ENCODE results near the gene TMEM52B. TPM values are rescaled to one million over a fixed set of nuclear protein-coding genes. Genes with fewer than 3 reads are reported as not detected.
A peak's percentile ranks its signal among the peaks of the same experiment; 100 is the strongest.

The TMEM52B gene
- total and polyA plus RNA-seq, 4 donors: 0.83 to 2.3 (median 1.8) TPM

DNA sequence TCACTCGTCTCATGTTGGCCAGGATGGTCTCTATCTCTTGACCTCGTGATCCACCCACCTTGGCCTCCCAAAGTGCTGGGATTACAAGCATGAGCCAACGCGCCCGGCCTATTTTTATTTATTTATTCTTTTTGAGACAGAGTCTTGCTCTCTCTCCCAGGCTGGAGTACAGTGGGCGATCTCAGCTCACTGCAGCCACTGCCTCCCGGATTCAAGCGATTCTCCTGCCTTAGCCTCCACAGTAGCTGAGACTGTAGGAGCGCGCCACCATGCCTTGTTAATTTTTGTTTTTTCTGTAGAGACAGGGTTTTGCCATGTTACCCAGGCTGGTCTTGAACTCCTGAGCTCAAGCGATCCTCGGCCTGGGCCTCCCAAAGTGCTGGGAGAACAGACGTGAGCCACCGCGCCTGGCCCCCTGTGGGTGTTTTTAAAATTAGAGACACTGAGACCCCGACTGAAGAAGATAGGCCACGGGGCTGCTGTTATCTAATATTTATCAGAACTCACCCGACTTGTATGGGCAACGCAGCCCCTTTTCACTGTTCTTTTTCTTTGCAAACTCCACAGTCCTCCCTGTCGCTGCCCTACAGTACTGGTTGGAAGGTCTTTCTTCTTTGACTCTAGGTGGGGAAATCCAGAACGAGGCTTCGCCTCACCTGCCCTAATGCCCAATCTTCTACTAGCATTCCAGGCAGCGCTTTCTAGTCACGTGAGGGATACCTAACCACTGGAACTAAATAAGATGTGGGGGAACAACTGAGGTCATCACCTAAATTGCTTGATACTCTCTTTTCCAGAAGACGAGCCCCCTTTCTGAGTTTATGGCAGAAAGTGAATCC is 32.5 kb downstream of the TMEM52B start:
- ATAC-seq (ENCODE audit: insufficient read depth, low FRiP score) (no peak), DNase-seq (no peak)
- 94 to 95% methylated on average over 25 of the region's 25 CpGs for WGBS, 2 donors
- peaks cover 0 to 16% (median 8%) of the 10 kb centered on the region in 5 donors for H3K4me1 ChIP-seq (ENCODE audit: control insufficient read depth in 5 of 5, insufficient read depth in 5 of 5, low read length in 5 of 5)
- H3K9me3 ChIP-seq (ENCODE audit: control insufficient read depth in 4 of 4, insufficient read depth in 3 of 4, low read length in 3 of 4): no peaks in the 10 kb centered on the region
- peak overlapping the region in 1 of 2 donors; percentile 39 for H3K27ac ChIP-seq (ENCODE audit: low read depth in 1 of 2, low read length in 1 of 2)
- H3K27me3 ChIP-seq (ENCODE audit: control insufficient read depth in 3 of 3, insufficient read depth in 3 of 3, low read length in 2 of 3): no peaks in the 10 kb centered on the region
- H3K36me3 ChIP-seq (ENCODE audit: control insufficient read depth in 4 of 4, insufficient read depth in 4 of 4, low read length in 4 of 4): no peaks in the 10 kb centered on the region
- TF ChIP-seq, protein P1, sequence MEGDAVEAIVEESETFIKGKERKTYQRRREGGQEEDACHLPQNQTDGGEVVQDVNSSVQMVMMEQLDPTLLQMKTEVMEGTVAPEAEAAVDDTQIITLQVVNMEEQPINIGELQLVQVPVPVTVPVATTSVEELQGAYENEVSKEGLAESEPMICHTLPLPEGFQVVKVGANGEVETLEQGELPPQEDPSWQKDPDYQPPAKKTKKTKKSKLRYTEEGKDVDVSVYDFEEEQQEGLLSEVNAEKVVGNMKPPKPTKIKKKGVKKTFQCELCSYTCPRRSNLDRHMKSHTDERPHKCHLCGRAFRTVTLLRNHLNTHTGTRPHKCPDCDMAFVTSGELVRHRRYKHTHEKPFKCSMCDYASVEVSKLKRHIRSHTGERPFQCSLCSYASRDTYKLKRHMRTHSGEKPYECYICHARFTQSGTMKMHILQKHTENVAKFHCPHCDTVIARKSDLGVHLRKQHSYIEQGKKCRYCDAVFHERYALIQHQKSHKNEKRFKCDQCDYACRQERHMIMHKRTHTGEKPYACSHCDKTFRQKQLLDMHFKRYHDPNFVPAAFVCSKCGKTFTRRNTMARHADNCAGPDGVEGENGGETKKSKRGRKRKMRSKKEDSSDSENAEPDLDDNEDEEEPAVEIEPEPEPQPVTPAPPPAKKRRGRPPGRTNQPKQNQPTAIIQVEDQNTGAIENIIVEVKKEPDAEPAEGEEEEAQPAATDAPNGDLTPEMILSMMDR (IDR thresholded peaks at IDR 0.05; ENCODE audit: control extremely low read depth, extremely low read depth): no peak
- no peak overlapping the region for H3K9ac ChIP-seq (ENCODE audit: insufficient read depth in 1 of 2, low read length in 2 of 2)
- no peak overlapping the region for H3K4me3 ChIP-seq

DNA sequence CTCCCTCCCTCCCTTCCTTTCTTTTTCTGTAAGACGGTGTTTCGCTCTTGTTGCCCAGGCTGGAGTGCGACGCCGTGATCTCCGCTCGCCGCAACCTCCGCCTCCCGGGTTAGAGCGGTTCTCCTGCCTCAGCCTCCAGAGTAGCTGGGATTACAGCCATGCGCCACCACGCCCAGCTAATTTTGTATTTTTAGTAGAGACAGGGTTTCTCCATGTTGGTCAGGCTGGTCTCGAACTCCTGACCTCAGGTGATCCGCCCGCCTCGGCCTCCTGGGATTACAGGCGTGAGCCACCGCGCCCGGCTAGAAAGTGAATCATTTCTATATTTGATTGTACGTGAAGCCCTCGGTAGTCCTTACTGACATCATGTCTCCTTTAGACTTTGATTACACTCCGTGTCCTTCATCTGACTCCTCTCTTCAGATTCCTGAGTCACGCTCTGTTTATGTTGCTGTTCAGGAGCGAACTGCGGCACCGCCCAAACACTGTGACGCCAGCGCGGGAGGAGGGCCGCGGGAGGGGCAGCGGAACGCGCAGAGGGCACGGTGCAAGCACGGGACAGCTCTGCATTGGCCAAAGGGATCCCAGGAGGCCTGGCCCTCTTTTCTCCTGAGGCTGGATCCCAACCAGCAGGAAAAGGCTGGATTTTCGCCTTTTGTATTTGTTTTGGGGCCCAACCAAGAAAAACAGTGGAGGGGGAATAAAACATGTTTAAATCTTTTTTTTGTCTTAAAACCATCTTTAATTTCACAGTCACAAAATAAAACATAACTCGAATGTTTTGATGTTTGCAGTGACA is 33.3 kb downstream of the TMEM52B start:
- ATAC-seq (ENCODE audit: insufficient read depth, low FRiP score) (peak; percentile 93), DNase-seq (peak; percentile 98)
- no peak overlapping the region for H3K4me3 ChIP-seq
- no peaks in the 10 kb centered on the region for H3K36me3 ChIP-seq (ENCODE audit: control insufficient read depth in 4 of 4, insufficient read depth in 4 of 4, low read length in 4 of 4)
- peak overlapping the region; percentile 80 to 93 for H3K9ac ChIP-seq (ENCODE audit: insufficient read depth in 1 of 2, low read length in 2 of 2)
- WGBS, 2 donors: 32 to 38% methylated on average over 40 of the region's 40 CpGs
- peaks cover 0 to 16% (median 8%) of the 10 kb centered on the region in 5 donors for H3K4me1 ChIP-seq (ENCODE audit: control insufficient read depth in 5 of 5, insufficient read depth in 5 of 5, low read length in 5 of 5)
- no peaks in the 10 kb centered on the region for H3K27me3 ChIP-seq (ENCODE audit: control insufficient read depth in 3 of 3, insufficient read depth in 3 of 3, low read length in 2 of 3)
- H3K9me3 ChIP-seq (ENCODE audit: control insufficient read depth in 4 of 4, insufficient read depth in 3 of 4, low read length in 3 of 4): no peaks in the 10 kb centered on the region
- TF ChIP-seq, protein P1 (IDR thresholded peaks at IDR 0.05; ENCODE audit: control extremely low read depth, extremely low read depth): no peak
- H3K27ac ChIP-seq (ENCODE audit: low read depth in 1 of 2, low read length in 1 of 2): peak overlapping the region; percentile 99 to 100

DNA sequence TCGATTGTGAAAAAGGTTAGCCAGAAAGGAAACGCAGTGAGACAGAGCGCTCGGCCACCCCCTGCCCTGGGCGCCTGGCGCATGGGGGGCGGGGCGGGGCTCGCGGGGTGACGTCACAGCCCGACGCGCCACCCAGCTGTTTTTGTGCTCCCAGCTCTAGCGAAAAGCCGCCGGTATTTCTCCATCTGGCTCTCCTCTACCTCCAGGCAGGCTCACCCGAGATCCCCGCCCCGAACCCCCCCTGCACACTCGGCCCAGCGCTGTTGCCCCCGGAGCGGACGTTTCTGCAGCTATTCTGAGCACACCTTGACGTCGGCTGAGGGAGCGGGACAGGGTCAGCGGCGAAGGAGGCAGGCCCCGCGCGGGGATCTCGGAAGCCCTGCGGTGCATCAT is 33.9 kb downstream of the TMEM52B start, which contains the start of gene GABARAPL1:
Gene GABARAPL1 (plus strand): TSS at position 139 of the 393 bp plus-strand sequence. CDS start 253 bp downstream, at position 392.
- DNase-seq (peak in 2 of 3 donors; percentile 91), ATAC-seq (ENCODE audit: insufficient read depth, low FRiP score) (peak; percentile 74)
- peaks cover 0 to 4% (median 0%) of the 10 kb centered on the region in 4 donors for H3K36me3 ChIP-seq (ENCODE audit: control insufficient read depth in 4 of 4, insufficient read depth in 4 of 4, low read length in 4 of 4)
- 0% methylated on average over 35 of the region's 35 CpGs for WGBS, 2 donors
- TF ChIP-seq, protein P1 (IDR thresholded peaks at IDR 0.05; ENCODE audit: control extremely low read depth, extremely low read depth): no peak
- H3K4me3 ChIP-seq: peak within 1 kb of the TSS; percentile 88
- H3K27me3 ChIP-seq (ENCODE audit: control insufficient read depth in 3 of 3, insufficient read depth in 3 of 3, low read length in 2 of 3): no peaks in the 10 kb centered on the region
- peak within 1 kb of the TSS; percentile 99 to 100 for H3K27ac ChIP-seq (ENCODE audit: low read depth in 1 of 2, low read length in 1 of 2)
- H3K9me3 ChIP-seq (ENCODE audit: control insufficient read depth in 4 of 4, insufficient read depth in 3 of 4, low read length in 3 of 4): no peaks in the 10 kb centered on the region
- peak within 1 kb of the TSS; percentile 80 to 93 for H3K9ac ChIP-seq (ENCODE audit: insufficient read depth in 1 of 2, low read length in 2 of 2)
- H3K4me1 ChIP-seq (ENCODE audit: control insufficient read depth in 5 of 5, insufficient read depth in 5 of 5, low read length in 5 of 5): peaks cover 0 to 16% (median 9%) of the 10 kb centered on the region in 5 donors
